Measurements from ENCODE around the gene DLL1. TPM values are rescaled to one million over a fixed set of nuclear protein-coding genes. Genes with fewer than 3 reads are reported as not detected.

DLL1 gene
- total RNA-seq, 4 donors from 2014 or later: 16.3 to 89.1 (median 32.3) TPM

GRCh38 chr6:170257376-170257775 is 33.5 kb downstream of the DLL1 start:
- Histone ChIP-seq H3K4me1 (no peaks in the 10 kb centered on the region), H3K27me3 (no peaks in the 10 kb centered on the region), H3K4me3 (no peak overlapping the region), H3K27ac (no peak overlapping the region), H3K9me3 (no peaks in the 10 kb centered on the region), H3K36me3 (no peaks in the 10 kb centered on the region)
- no peak for DNase-seq
- TF ChIP-seq CTCF (IDR thresholded peaks at IDR 0.05): no peak
- TF ChIP-seq POLR2A (IDR thresholded peaks at IDR 0.05): no peak

- no peak for DNase-seq
- Histone ChIP-seq H3K4me3 (no peak overlapping the region), H3K27ac (no peak overlapping the region), H3K9me3 (no peaks in the 10 kb centered on the region), H3K27me3 (no peaks in the 10 kb centered on the region), H3K4me1 (no peaks in the 10 kb centered on the region), H3K36me3 (no peaks in the 10 kb centered on the region)
- TF ChIP-seq POLR2A (IDR thresholded peaks at IDR 0.05): no peak
- TF ChIP-seq CTCF (IDR thresholded peaks at IDR 0.05): no peak
These were observed 34.2 kb downstream of the DLL1 start for GRCh38 chr6:170256641-170257040.

- Histone ChIP-seq H3K36me3 (no peaks in the 10 kb centered on the region), H3K4me1 (no peaks in the 10 kb centered on the region), H3K27ac (no peak overlapping the region), H3K9me3 (no peaks in the 10 kb centered on the region), H3K27me3 (no peaks in the 10 kb centered on the region), H3K4me3 (no peak overlapping the region)
- DNase-seq: no peak
- TF ChIP-seq CTCF (IDR thresholded peaks at IDR 0.05): no peak
- no peak for TF ChIP-seq POLR2A (IDR thresholded peaks at IDR 0.05)
These were observed 35.3 kb downstream of the DLL1 start for GRCh38 chr6:170255426-170256125.

GRCh38 chr6:170254315-170255213 is 36.3 kb downstream of the DLL1 start:
- DNase-seq: no peak
- no peak for TF ChIP-seq CTCF (IDR thresholded peaks at IDR 0.05)
- TF ChIP-seq POLR2A (IDR thresholded peaks at IDR 0.05): no peak
- Histone ChIP-seq H3K9me3 (no peaks in the 10 kb centered on the region), H3K4me1 (no peaks in the 10 kb centered on the region), H3K27ac (no peak overlapping the region), H3K4me3 (no peak overlapping the region), H3K36me3 (no peaks in the 10 kb centered on the region), H3K27me3 (no peaks in the 10 kb centered on the region)

- no peak for DNase-seq
- Histone ChIP-seq H3K4me1 (no peaks in the 10 kb centered on the region), H3K27ac (no peak overlapping the region), H3K9me3 (no peaks in the 10 kb centered on the region), H3K36me3 (no peaks in the 10 kb centered on the region), H3K27me3 (no peaks in the 10 kb centered on the region), H3K4me3 (no peak overlapping the region)
- TF ChIP-seq POLR2A (IDR thresholded peaks at IDR 0.05): no peak
- TF ChIP-seq CTCF (IDR thresholded peaks at IDR 0.05): no peak
These were observed 37.0 kb downstream of the DLL1 start for GRCh38 chr6:170253910-170254269.
